ENCODE measurements around the gene PATJ. TPM values are rescaled to one million over a fixed set of nuclear protein-coding genes. Genes with fewer than 3 reads are reported as not detected.

Gene PATJ
- total and polyA plus RNA-seq, 8 donors: 14.8 to 45.4 (median 27.9) TPM

- no peak for TF ChIP-seq CTCF (IDR thresholded peaks at IDR 0.05)
- FAIRE-seq (no peak), ATAC-seq (no peak), DNase-seq (no peak)
- H3K27ac ChIP-seq: no peak overlapping the region
- no peaks in the 10 kb centered on the region for H3K36me3 ChIP-seq
- no peaks in the 10 kb centered on the region for H3K27me3 ChIP-seq
- no peaks in the 10 kb centered on the region for H3K9me3 ChIP-seq
- intact Hi-C loops (cut with DNase I): no loop called here
- WGBS, 2 donors: 91 to 97% methylated on average over 6 of the region's 6 CpGs
- no peaks in the 10 kb centered on the region for H3K4me1 ChIP-seq
- no peak overlapping the region for H3K4me3 ChIP-seq
Observed at GRCh38 chr1:62012836-62013235, 270.6 kb downstream of the PATJ start.

- intact Hi-C loops (cut with DNase I): no loop called here
- Histone ChIP-seq H3K27ac (no peak overlapping the region), H3K4me3 (no peak overlapping the region), H3K27me3 (no peaks in the 10 kb centered on the region), H3K4me1 (no peaks in the 10 kb centered on the region), H3K9me3 (no peaks in the 10 kb centered on the region), H3K36me3 (no peaks in the 10 kb centered on the region)
- FAIRE-seq (no peak), ATAC-seq (no peak), DNase-seq (no peak)
- no peak for TF ChIP-seq CTCF (IDR thresholded peaks at IDR 0.05)
- 93 to 96% methylated on average over 5 of the region's 5 CpGs for WGBS, 2 donors
Observed at GRCh38 chr1:62013264-62013663, 271.0 kb downstream of the PATJ start.

GRCh38 chr1:62022382-62022983 is 280.2 kb downstream of the PATJ start:
- Histone ChIP-seq H3K4me3 (no peak overlapping the region), H3K4me1 (no peaks in the 10 kb centered on the region), H3K27ac (no peak overlapping the region), H3K9me3 (no peaks in the 10 kb centered on the region), H3K36me3 (no peaks in the 10 kb centered on the region), H3K27me3 (no peaks in the 10 kb centered on the region)
- no peak for ATAC-seq
- whole genome bisulfite sequencing, 2 donors: 86 to 89% methylated on average over 6 of the region's 6 CpGs
- no peak for DNase-seq
- TF ChIP-seq CTCF (IDR thresholded peaks at IDR 0.05): no peak
- intact Hi-C loops (cut with DNase I): no loop called here
- no peak for FAIRE-seq

- intact Hi-C loops (cut with DNase I): no loop called here
- TF ChIP-seq CTCF (IDR thresholded peaks at IDR 0.05): no peak
- DNase-seq: no peak
- no peak for FAIRE-seq
- H3K27ac ChIP-seq: no peak overlapping the region
- no peak for ATAC-seq
- H3K9me3 ChIP-seq: no peaks in the 10 kb centered on the region
- H3K4me3 ChIP-seq: no peak overlapping the region
- no peaks in the 10 kb centered on the region for H3K36me3 ChIP-seq
- H3K4me1 ChIP-seq: no peaks in the 10 kb centered on the region
- no peaks in the 10 kb centered on the region for H3K27me3 ChIP-seq
- WGBS, 2 donors: 91% methylated on average over 2 of the region's 2 CpGs
Observed at GRCh38 chr1:62024690-62025089, 282.4 kb downstream of the PATJ start.

GRCh38 chr1:62025154-62025553 is 282.9 kb downstream of the PATJ start:
- Histone ChIP-seq H3K9me3 (no peaks in the 10 kb centered on the region), H3K4me3 (no peak overlapping the region), H3K36me3 (no peaks in the 10 kb centered on the region), H3K27me3 (no peaks in the 10 kb centered on the region), H3K27ac (no peak overlapping the region), H3K4me1 (no peaks in the 10 kb centered on the region)
- TF ChIP-seq CTCF (IDR thresholded peaks at IDR 0.05): no peak
- FAIRE-seq (no peak), ATAC-seq (no peak), DNase-seq (no peak)
- 82 to 83% methylated on average over 4 of the region's 4 CpGs for WGBS, 2 donors
- intact Hi-C loops (cut with DNase I): no loop called here
